Adipose tissue (tissue), 3 donors: ENCODE data around the gene ARID1A. TPM values are rescaled to one million over a fixed set of nuclear protein-coding genes. Genes with fewer than 3 reads are reported as not detected.

Experiments
- H3K27ac ChIP-seq: one replicate; pipeline ENCODE4 v1.5.1; 2013; ENCODE audit warnings: low read depth, low read length
- WGBS, 3 donors: extraction: QIAGEN DNeasy Blood & Tissue Kit; methylation state at CpG; one replicate each; pipeline ENCODE4 v1.1.7; 2013; 5-methylcytosine and 5-hydroxymethylcytosine counted together
- polyA plus RNA-seq, 3 donors: library from polyadenylated mRNA; stranded (reverse); fragments of 200-250 nt; gene quantifications; one replicate each; pipeline ENCODE4 v1.2.3, GENCODE V29; 2013
- donor health status: healthy with polysubstance abuse.
- donor health status: Bipolar disorder and iron deficiency.
- donor health status: healthy.

The ARID1A gene
- polyA plus RNA-seq, 3 donors, result 12.2 to 22.8 (median 18.1) TPM

- WGBS, 3 donors, result 32 to 64% (median 36%) methylated on average over 8 of the region's 8 CpGs
- no peak overlapping the region for H3K27ac ChIP-seq
Measured at GRCh38 chr1:26744075-26744959, 48.5 kb downstream of the ARID1A start.

GRCh38 chr1:26745191-26745590 lies 49.4 kb downstream of the ARID1A start:
- WGBS, 3 donors, result 56 to 67% (median 58%) methylated on average over 5 of the region's 5 CpGs
- H3K27ac ChIP-seq, result no peak overlapping the region

- 88 to 91% (median 89%) methylated on average over 5 of the region's 5 CpGs for WGBS, 3 donors
- peak overlapping the region; percentile 24 for H3K27ac ChIP-seq
Measured at GRCh38 chr1:26747048-26747447, 51.2 kb downstream of the ARID1A start.

GRCh38 chr1:26748351-26748750 lies 52.5 kb downstream of the ARID1A start:
- 81 to 92% (median 84%) methylated on average over 1 of the region's 1 CpG for WGBS, 3 donors
- no peak overlapping the region for H3K27ac ChIP-seq

GRCh38 chr1:26749458-26749857 lies 53.6 kb downstream of the ARID1A start:
- WGBS, 3 donors, result 52 to 83% (median 73%) methylated on average over 5 of the region's 5 CpGs

GRCh38 chr1:26750428-26750827 lies 54.6 kb downstream of the ARID1A start:
- 75 to 95% (median 77%) methylated on average over 1 of the region's 1 CpG for WGBS, 3 donors
- H3K27ac ChIP-seq, result no peak overlapping the region

More at GRCh38 chr1:26749458-26749857, 53.6 kb downstream of the ARID1A start:
- H3K27ac ChIP-seq, result no peak overlapping the region

GRCh38 chr1:26752519-26752918 lies 56.7 kb downstream of the ARID1A start:
- WGBS, 3 donors, result 74 to 95% (median 87%) methylated on average over 4 of the region's 4 CpGs
- H3K27ac ChIP-seq, result no peak overlapping the region

GRCh38 chr1:26754086-26754874 lies 58.5 kb downstream of the ARID1A start:
- 81 to 85% (median 85%) methylated on average over 5 of the region's 5 CpGs for WGBS, 3 donors
- no peak overlapping the region for H3K27ac ChIP-seq

- 96 to 99% (median 98%) methylated on average over 3 of the region's 3 CpGs for WGBS, 3 donors
- no peak overlapping the region for H3K27ac ChIP-seq
Measured at GRCh38 chr1:26758358-26758757, 62.5 kb downstream of the ARID1A start.

- no peak overlapping the region for H3K27ac ChIP-seq
Measured at GRCh38 chr1:26759531-26759930, 63.7 kb downstream of the ARID1A start.

- WGBS, 3 donors, result 57 to 65% (median 63%) methylated on average over 3 of the region's 3 CpGs
- H3K27ac ChIP-seq, result no peak overlapping the region
Measured at GRCh38 chr1:26761217-26761616, 65.4 kb downstream of the ARID1A start.

- 86 to 89% (median 87%) methylated on average over 4 of the region's 4 CpGs for WGBS, 3 donors
- H3K27ac ChIP-seq, result no peak overlapping the region
Measured at GRCh38 chr1:26767714-26768113, 71.9 kb downstream of the ARID1A start.

- WGBS, 3 donors, result 15 to 21% (median 19%) methylated on average over 3 of the region's 3 CpGs
- H3K27ac ChIP-seq, result no peak overlapping the region
Measured at GRCh38 chr1:26768755-26769154, 72.9 kb downstream of the ARID1A start.

- H3K27ac ChIP-seq, result no peak overlapping the region
- 54 to 67% (median 56%) methylated on average over 3 of the region's 3 CpGs for WGBS, 3 donors
Measured at GRCh38 chr1:26771285-26771642, 75.4 kb downstream of the ARID1A start.

GRCh38 chr1:26771643-26772321 lies 76.0 kb downstream of the ARID1A start:
- H3K27ac ChIP-seq, result no peak overlapping the region
- WGBS, 3 donors, result 79 to 82% (median 81%) methylated on average over 2 of the region's 2 CpGs

GRCh38 chr1:26772687-26773086 lies 76.9 kb downstream of the ARID1A start:
- 84 to 93% (median 90%) methylated on average over 4 of the region's 4 CpGs for WGBS, 3 donors
- H3K27ac ChIP-seq, result no peak overlapping the region

GRCh38 chr1:26774462-26774861 lies 78.6 kb downstream of the ARID1A start:
- H3K27ac ChIP-seq, result no peak overlapping the region
- 88 to 98% (median 94%) methylated on average over 13 of the region's 13 CpGs for WGBS, 3 donors

GRCh38 chr1:26775666-26776065 lies 79.9 kb downstream of the ARID1A start:
- no peak overlapping the region for H3K27ac ChIP-seq
- 56 to 74% (median 67%) methylated on average over 4 of the region's 4 CpGs for WGBS, 3 donors

GRCh38 chr1:26779098-26779668 lies 83.4 kb downstream of the ARID1A start:
- 78 to 85% (median 84%) methylated on average over 11 of the region's 11 CpGs for WGBS, 3 donors

More at GRCh38 chr1:26779098-26779668, 83.4 kb downstream of the ARID1A start:
- H3K27ac ChIP-seq, result no peak overlapping the region
